ENCODE data around the gene CDC14C.

CDC14C gene

GRCh38 chr7:48887500-48887899 lies 36.8 kb upstream of the CDC14C start:
- TF ChIP-seq FOXP2 (optimal IDR thresholded peaks at IDR 0.05; ENCODE audit: borderline replicate concordance, extremely low read depth, extremely low read length, insufficient read depth) (no peak), POLR2AphosphoS5 (IDR thresholded peaks at IDR 0.05; ENCODE audit: low read depth, low read length) (no peak), TAF1 (IDR thresholded peaks at IDR 0.05; ENCODE audit: borderline replicate concordance, insufficient read depth, low read length) (no peak), REST (IDR thresholded peaks at IDR 0.05; ENCODE audit: insufficient read depth in 1 of 2, low read depth in 2 of 2, low read length in 2 of 2) (no peak), SIN3A (IDR thresholded peaks at IDR 0.05; ENCODE audit: borderline replicate concordance, insufficient read depth, low read length) (no peak)

GRCh38 chr7:48894574-48894973 lies 29.8 kb upstream of the CDC14C start:
- TF ChIP-seq FOXP2 (optimal IDR thresholded peaks at IDR 0.05; ENCODE audit: borderline replicate concordance, extremely low read depth, extremely low read length, insufficient read depth) = no peak
- TF ChIP-seq REST (IDR thresholded peaks at IDR 0.05; ENCODE audit: insufficient read depth in 1 of 2, low read depth in 2 of 2, low read length in 2 of 2) = no peak
- TF ChIP-seq TAF1 (IDR thresholded peaks at IDR 0.05; ENCODE audit: borderline replicate concordance, insufficient read depth, low read length) = no peak
- no peak for TF ChIP-seq SIN3A (IDR thresholded peaks at IDR 0.05; ENCODE audit: borderline replicate concordance, insufficient read depth, low read length)
- no peak for TF ChIP-seq POLR2AphosphoS5 (IDR thresholded peaks at IDR 0.05; ENCODE audit: low read depth, low read length)

GRCh38 chr7:48899932-48900331 lies 24.4 kb upstream of the CDC14C start:
- TF ChIP-seq TAF1 (IDR thresholded peaks at IDR 0.05; ENCODE audit: borderline replicate concordance, insufficient read depth, low read length) = no peak
- TF ChIP-seq REST (IDR thresholded peaks at IDR 0.05; ENCODE audit: insufficient read depth in 1 of 2, low read depth in 2 of 2, low read length in 2 of 2) = no peak
- TF ChIP-seq POLR2AphosphoS5 (IDR thresholded peaks at IDR 0.05; ENCODE audit: low read depth, low read length) = no peak
- no peak for TF ChIP-seq SIN3A (IDR thresholded peaks at IDR 0.05; ENCODE audit: borderline replicate concordance, insufficient read depth, low read length)
- TF ChIP-seq FOXP2 (optimal IDR thresholded peaks at IDR 0.05; ENCODE audit: borderline replicate concordance, extremely low read depth, extremely low read length, insufficient read depth) = no peak

- no peak for TF ChIP-seq TAF1 (IDR thresholded peaks at IDR 0.05; ENCODE audit: borderline replicate concordance, insufficient read depth, low read length)
- no peak for TF ChIP-seq REST (IDR thresholded peaks at IDR 0.05; ENCODE audit: insufficient read depth in 1 of 2, low read depth in 2 of 2, low read length in 2 of 2)
- TF ChIP-seq FOXP2 (optimal IDR thresholded peaks at IDR 0.05; ENCODE audit: borderline replicate concordance, extremely low read depth, extremely low read length, insufficient read depth) = no peak
- no peak for TF ChIP-seq SIN3A (IDR thresholded peaks at IDR 0.05; ENCODE audit: borderline replicate concordance, insufficient read depth, low read length)
- TF ChIP-seq POLR2AphosphoS5 (IDR thresholded peaks at IDR 0.05; ENCODE audit: low read depth, low read length) = no peak
These were observed 22.4 kb upstream of the CDC14C start for GRCh38 chr7:48901966-48902365.

GRCh38 chr7:48904975-48905374 lies 19.4 kb upstream of the CDC14C start:
- TF ChIP-seq POLR2AphosphoS5 (IDR thresholded peaks at IDR 0.05; ENCODE audit: low read depth, low read length) (no peak), REST (IDR thresholded peaks at IDR 0.05; ENCODE audit: insufficient read depth in 1 of 2, low read depth in 2 of 2, low read length in 2 of 2) (no peak), TAF1 (IDR thresholded peaks at IDR 0.05; ENCODE audit: borderline replicate concordance, insufficient read depth, low read length) (no peak), FOXP2 (optimal IDR thresholded peaks at IDR 0.05; ENCODE audit: borderline replicate concordance, extremely low read depth, extremely low read length, insufficient read depth) (no peak), SIN3A (IDR thresholded peaks at IDR 0.05; ENCODE audit: borderline replicate concordance, insufficient read depth, low read length) (no peak)

Measured in PFSK-1 (cell line).